Measurements from ENCODE around the gene OPN1MW2.
"Not testable (repeated sequence)": the region's sequence is repeated elsewhere in the genome, so short reads cannot be mapped to it uniquely, and the experiment has no call there.

The OPN1MW2 gene

GRCh38 chrX:154269245-154269644 lies 49.7 kb downstream of the OPN1MW2 start:
- not testable (repeated sequence) for DNase-seq (ENCODE audit: low read depth in 2 of 2)
